D721Med (cell line): ENCODE measurements around the gene WIPF2.

Source experiments
- DNase-seq: peaks from one replicate; pipeline ENCODE4 v3.0.0; 2011; ENCODE audit warnings: low spot score; ENCODE audit not compliant: insufficient read length
- FAIRE-seq: peaks from 2 replicates; lab custom pipeline; 2011; peaks lifted over from hg19 to GRCh38; lab: Jason Lieb, UNC
- CTCF ChIP-seq: IDR thresholded peaks from 2 replicates; pipeline ENCODE4 v1.5.1; 2012; ENCODE audit warnings: mild to moderate bottlenecking, control low read depth; ENCODE audit not compliant: insufficient read depth; ENCODE audit errors: missing control alignments

Gene WIPF2

GRCh38 chr17:40287494-40288369 lies 68.6 kb downstream of the WIPF2 start, which contains the start of gene CDC6:
Gene CDC6 (plus strand): TSS chr17:40287879. CDS start chr17:40289421, 1,542 bp downstream.
- DNase-seq (peak; percentile 75), FAIRE-seq (no peak)
- no peak for TF ChIP-seq CTCF

GRCh38 chr17:40290629-40291280 lies 71.7 kb downstream of the WIPF2 start:
- FAIRE-seq (no peak), DNase-seq (no peak)
- TF ChIP-seq CTCF = peak; percentile 87

DNA sequence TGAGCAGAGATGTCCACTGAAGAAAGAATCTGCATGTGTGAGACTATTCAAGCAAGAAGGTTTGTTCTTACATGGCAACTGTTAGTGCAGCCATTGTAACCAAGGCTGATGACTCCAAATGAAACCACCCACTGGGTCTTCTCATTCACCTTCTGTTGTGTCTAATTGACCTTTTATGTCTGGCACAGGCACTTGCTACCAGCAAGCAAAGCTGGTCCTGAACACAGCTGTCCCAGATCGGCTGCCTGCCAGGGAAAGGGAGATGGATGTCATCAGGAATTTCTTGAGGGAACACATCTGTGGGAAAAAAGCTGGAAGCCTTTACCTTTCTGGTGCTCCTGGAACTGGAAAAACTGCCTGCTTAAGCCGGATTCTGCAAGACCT lies 72.2 kb downstream of the WIPF2 start:
- no peak for TF ChIP-seq CTCF
- FAIRE-seq (no peak), DNase-seq (no peak)

DNA sequence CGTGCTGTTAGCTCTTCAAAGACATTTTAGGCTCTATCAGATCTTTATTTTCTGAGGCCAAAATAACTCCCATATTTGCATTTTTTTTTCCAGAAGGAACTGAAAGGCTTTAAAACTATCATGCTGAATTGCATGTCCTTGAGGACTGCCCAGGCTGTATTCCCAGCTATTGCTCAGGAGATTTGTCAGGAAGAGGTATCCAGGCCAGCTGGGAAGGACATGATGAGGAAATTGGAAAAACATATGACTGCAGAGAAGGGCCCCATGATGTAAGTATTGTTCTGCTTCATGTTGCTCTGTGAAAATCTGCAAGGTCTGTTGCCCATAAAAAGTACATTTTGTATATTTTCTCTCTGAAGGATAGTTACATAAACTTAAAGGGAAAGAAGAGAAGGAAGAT lies 74.3 kb downstream of the WIPF2 start:
- no peak for FAIRE-seq
- DNase-seq = no peak
- no peak for TF ChIP-seq CTCF

DNA sequence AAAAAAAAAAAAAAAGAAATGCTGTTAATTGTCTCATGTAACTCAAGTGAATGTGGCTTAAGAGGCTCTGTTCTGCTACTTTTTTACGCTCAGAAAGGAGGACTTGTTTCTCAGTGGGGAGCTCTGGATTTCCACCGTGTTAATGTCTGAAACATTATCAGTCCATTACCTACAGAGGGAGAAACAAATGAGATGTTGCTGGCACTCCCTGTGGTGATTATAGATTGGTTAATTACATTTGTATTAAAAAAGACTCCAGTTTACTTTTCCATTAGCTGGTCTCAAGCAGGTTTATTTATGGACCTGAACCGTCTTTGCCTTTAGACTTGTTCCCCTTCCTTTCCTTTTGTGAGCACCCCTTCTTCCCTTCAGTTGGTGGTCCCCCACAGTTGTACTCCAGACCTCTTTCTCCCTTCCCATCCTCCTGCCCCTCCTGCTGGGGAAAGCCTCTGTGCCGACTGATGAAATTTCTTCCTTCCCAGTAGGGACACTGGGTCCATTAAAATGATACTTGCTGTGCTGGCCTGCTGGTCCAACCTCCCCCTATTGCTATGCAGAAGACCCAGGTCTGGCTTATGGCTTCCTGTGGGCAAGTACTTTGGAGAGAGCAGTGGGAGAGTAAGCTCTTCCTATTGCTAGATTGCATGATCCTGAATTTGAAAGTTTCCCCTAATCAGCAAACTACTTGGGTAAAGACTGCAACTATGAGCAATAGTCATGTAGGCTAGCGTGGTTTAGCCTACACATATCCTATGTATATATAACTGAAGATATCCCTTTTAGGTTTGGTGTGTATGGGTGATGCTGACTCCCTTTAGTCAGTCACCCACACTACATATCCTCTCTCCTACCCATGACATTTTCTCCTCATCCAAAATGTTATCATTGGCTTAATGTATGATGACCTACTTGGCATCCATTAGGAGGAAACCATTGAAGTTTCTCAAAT lies 76.7 kb downstream of the WIPF2 start:
- FAIRE-seq (no peak), DNase-seq (no peak)
- TF ChIP-seq CTCF = no peak

GRCh38 chr17:40297511-40297910 lies 78.4 kb downstream of the WIPF2 start:
- no peak for TF ChIP-seq CTCF
- no peak for FAIRE-seq
- DNase-seq = no peak
